HepG2 (cell line): ENCODE data around the gene HAUS5. TPM values are rescaled to one million over a fixed set of nuclear protein-coding genes. Genes with fewer than 3 reads are reported as not detected.

ENCODE experiments used
- ATAC-seq: fragments of 200-7000 bp; cut with Tn5 transposase; 3 replicates; pipeline ENCODE4 v1.9.1; 2020; ENCODE audit warnings: mild to moderate bottlenecking, moderate library complexity
- BruUV-seq: library from RNA; stranded (reverse); fragments of 400-500 nt; replicated peaks from 2 replicates; lab custom pipeline; 2021; lab: Mats Ljungman, UMichigan
- CTCF ChIA-PET: fragments of 300-600 bp; formaldehyde crosslinking; extraction: SDS; loops from one replicate; lab custom pipeline; 2021; ENCODE audit warnings: low total read pairs, inconsistent platforms, low intra/inter-chr PET ratio; lab: Yijun Ruan, JAX
- POLR2A ChIA-PET: fragments of 350-600 bp; sonication (Branson Sonifier 250); formaldehyde crosslinking; loops from one replicate; lab custom pipeline; 2020; ENCODE audit warnings: antibody characterized with exemption, inconsistent platforms; lab: Yijun Ruan, JAX
- DNase-seq: peaks from one replicate; pipeline ENCODE4 v3.0.0-alpha.2; 2015; ENCODE audit warnings: low spot score
- FAIRE-seq: peaks from 3 replicates; lab custom pipeline; 2011; peaks lifted over from hg19 to GRCh38; lab: Jason Lieb, UNC
- H2AFZ ChIP-seq: one replicate; pipeline ENCODE4 v1.6.1; 2011; ENCODE audit warnings: low read length, inconsistent platforms
- H3K27ac ChIP-seq: fragments of 300-600 bp; 3 replicates; pipeline ENCODE4 v1.8.0; 2011; ENCODE audit warnings: mixed run types, mild to moderate bottlenecking, mixed read lengths, low read length, inconsistent platforms; ENCODE audit not compliant: insufficient read depth; ENCODE audit errors: extremely low read length
- H3K27me3 ChIP-seq, 2 experiments: fragments of 200-600 bp in 1 of 2; 2 replicates in 1 of 2; 3 replicates in 1 of 2; pipeline versions ENCODE4 v1.6.0 to v1.8.0; 2011; ENCODE audit warnings: low read length in 2 of 2, mild to moderate bottlenecking in 2 of 2, moderate library complexity in 2 of 2, inconsistent platforms in 1 of 2; ENCODE audit not compliant: insufficient read depth in 2 of 2, control insufficient read depth in 1 of 2
- H3K36me3 ChIP-seq, 2 experiments: fragments of 200-600 bp in 1 of 2; replicated peaks in 1 of 2; 2 replicates in 1 of 2; 3 replicates in 1 of 2; pipeline versions ENCODE4 v1.5.1 to v1.8.0; 2011; ENCODE audit warnings: low read length in 2 of 2, inconsistent platforms in 1 of 2; ENCODE audit not compliant: insufficient read depth in 2 of 2, control insufficient read depth in 1 of 2
- H3K4me1 ChIP-seq: 2 replicates; pipeline ENCODE4 v1.5.1; 2012; ENCODE audit warnings: low read length, inconsistent platforms; ENCODE audit not compliant: insufficient read depth
- H3K4me2 ChIP-seq: 2 replicates; pipeline ENCODE4 v1.6.0; 2011; ENCODE audit warnings: low read depth, low read length, inconsistent platforms
- H3K4me3 ChIP-seq, 3 experiments: fragments of 200-600 bp in 1 of 3; sonication (generic), shearing (Covaris generic) in 1 of 3; replicated peaks in 1 of 3; 2 replicates each; pipeline ENCODE4 v1.5.1; 2011 to 2016; ENCODE audit warnings: low read length in 3 of 3, inconsistent platforms in 2 of 3, low read depth in 2 of 3, mild to moderate bottlenecking in 2 of 3, control low read depth in 1 of 3, mixed read lengths in 1 of 3; ENCODE audit not compliant: insufficient read depth in 1 of 3
- H3K79me2 ChIP-seq: one replicate; pipeline ENCODE4 v1.6.1; 2011; ENCODE audit warnings: low read length, inconsistent platforms; ENCODE audit not compliant: insufficient read depth
- H3K9ac ChIP-seq: 2 replicates; pipeline ENCODE4 v1.6.0; 2011; ENCODE audit warnings: mild to moderate bottlenecking, low read depth, low read length, inconsistent platforms; ENCODE audit not compliant: insufficient read depth
- H3K9me3 ChIP-seq: 2 replicates; pipeline ENCODE4 v1.5.1; 2012; ENCODE audit warnings: mild to moderate bottlenecking, low read length
- H4K20me1 ChIP-seq: 2 replicates; pipeline ENCODE4 v1.6.0; 2011; ENCODE audit warnings: inconsistent platforms, mild to moderate bottlenecking, low read length, moderate library complexity; ENCODE audit not compliant: insufficient read depth
- ATF7 ChIP-seq, 2 experiments: fragments of 450-650 bp in 1 of 2; sonication (generic) in 1 of 2; formaldehyde crosslinking in 1 of 2; IDR thresholded peaks; 2 replicates each; pipeline versions ENCODE4 v1.4.0 to v1.6.1; 2016 to 2020; ENCODE audit warnings: antibody characterized with exemption in 1 of 2, mild to moderate bottlenecking in 1 of 2, missing genetic modification reagents in 1 of 2
- CHD4 ChIP-seq: fragments of 200-600 bp; sonication (generic); IDR thresholded peaks from 2 replicates; pipeline ENCODE4 v1.7.0; 2017; ENCODE audit warnings: mild to moderate bottlenecking, low read length, borderline replicate concordance
- CREB1 ChIP-seq, 2 experiments: fragments of 450-650 bp in 1 of 2; IDR thresholded peaks; 2 replicates each; pipeline ENCODE4 v1.6.1; 2016 to 2017; ENCODE audit warnings: control low read depth in 1 of 2, mild to moderate bottlenecking in 1 of 2, missing compliant biosample characterization in 1 of 2, missing genetic modification characterization in 1 of 2
- EED ChIP-seq: sonication (generic); formaldehyde crosslinking; IDR thresholded peaks from 2 replicates; pipeline ENCODE4 v1.5.0; 2020; ENCODE audit warnings: mild to moderate bottlenecking, missing genetic modification reagents
- HMG20A ChIP-seq: IDR thresholded peaks from 2 replicates; pipeline ENCODE4 v1.6.1; 2016; ENCODE audit warnings: borderline replicate concordance
- HNRNPH1 ChIP-seq: fragments of 200-400 bp; formaldehyde crosslinking; optimal IDR thresholded peaks from 2 replicates; pipeline ENCODE3; 2017; ENCODE audit warnings: mild to moderate bottlenecking, low read depth, low read length
- IKZF4 ChIP-seq: sonication (generic); formaldehyde crosslinking; IDR thresholded peaks from 2 replicates; pipeline ENCODE4 v1.5.1; 2020; ENCODE audit warnings: borderline replicate concordance, mild to moderate bottlenecking, low read depth, missing genetic modification reagents; ENCODE audit errors: not compliant biosample characterization
- KDM2A ChIP-seq: sonication (generic); formaldehyde crosslinking; IDR thresholded peaks from 2 replicates; pipeline ENCODE4 v1.4.0; 2020; ENCODE audit warnings: low read depth, missing genetic modification reagents, borderline replicate concordance
- KDM3A ChIP-seq: IDR thresholded peaks from 2 replicates; pipeline ENCODE4 v1.6.1; 2018; ENCODE audit warnings: low read depth, missing compliant biosample characterization
- MYC ChIP-seq: sonication (generic); formaldehyde crosslinking; IDR thresholded peaks from 2 replicates; pipeline ENCODE4 v1.9.0; 2021; ENCODE audit warnings: missing genetic modification reagents, borderline replicate concordance
- PAF1 ChIP-seq: IDR thresholded peaks from 2 replicates; pipeline ENCODE4 v1.6.1; 2016; ENCODE audit warnings: missing genetic modification reagents, missing compliant biosample characterization
- ZBTB7A ChIP-seq: sonication (generic); formaldehyde crosslinking; IDR thresholded peaks from 2 replicates; pipeline ENCODE4 v1.8.0; 2022; ENCODE audit warnings: mild to moderate bottlenecking, missing genetic modification reagents
- ZFP62 ChIP-seq: sonication (generic); formaldehyde crosslinking; IDR thresholded peaks from 2 replicates; pipeline ENCODE4 v1.4.0; 2020; ENCODE audit warnings: missing genetic modification reagents
- ZKSCAN1 ChIP-seq: fragments of 150-350 bp; IDR thresholded peaks from 2 replicates; pipeline ENCODE4 v1.6.1; 2014; ENCODE audit warnings: low read length
- ZNF17 ChIP-seq: sonication (generic); formaldehyde crosslinking; IDR thresholded peaks from 2 replicates; pipeline ENCODE4 v1.5.0; 2020; ENCODE audit warnings: mild to moderate bottlenecking, missing genetic modification reagents
- WGBS: methylation state at CpG from one replicate; pipeline ENCODE4 v1.1.6; 2017; ENCODE audit warnings: low lambda C conversion rate; 5-methylcytosine and 5-hydroxymethylcytosine counted together
- in situ Hi-C: cut with HindIII; loops from 2 replicates; pipeline ENCODE4 v1.10.0; 2017; ENCODE audit warnings: low pct_unique_long_range_greater_than_20kb; ENCODE audit not compliant: extremely low pct_ligation_motif_present
- intact Hi-C: fragments of 100-400 bp; cut with micrococcal nuclease; formaldehyde crosslinking; loops from one replicate; pipeline ENCODE4 v1.10.0; 2022; ENCODE audit not compliant: unreplicated experiment
- polyA plus RNA-seq, 8 experiments: library from polyadenylated mRNA; depleted of rRNA in 3 of 8; stranded (reverse) in 7 of 8; unstranded in 1 of 8; fragments of >200 nt; fragmentation: Illumina TruSeq in 4 of 8; extraction: Trizol in 4 of 8; gene quantifications; 2 replicates each; pipeline versions ENCODE4 v1.2.1 to v1.2.3, GENCODE V29; 2011 to 2016; ENCODE audit warnings: low read depth in 4 of 8, missing spikeins in 1 of 8, mixed read lengths in 1 of 8; ENCODE audit not compliant: insufficient read depth in 1 of 8
- total RNA-seq, 5 experiments: library from RNA; depleted of rRNA; stranded (reverse); fragments of >200 nt; fragmentation: Illumina TruSeq; extraction: Trizol; gene quantifications; 2 replicates each; pipeline ENCODE4 v1.2.3, GENCODE V29; 2016; ENCODE audit warnings: low read depth in 1 of 5
- TF ChIP-seq, protein P1 (sequence below): sonication (generic); formaldehyde crosslinking; IDR thresholded peaks from 2 replicates; pipeline ENCODE4 v1.8.0; 2022; ENCODE audit warnings: missing genetic modification reagents, mild to moderate bottlenecking, borderline replicate concordance

HAUS5 gene
- total and polyA plus RNA-seq, 2 of the 13 experiments (the other 11 are each of a cell fraction or from before 2014, with no cell fraction given) = 10.3 to 17.7 TPM

DNA sequence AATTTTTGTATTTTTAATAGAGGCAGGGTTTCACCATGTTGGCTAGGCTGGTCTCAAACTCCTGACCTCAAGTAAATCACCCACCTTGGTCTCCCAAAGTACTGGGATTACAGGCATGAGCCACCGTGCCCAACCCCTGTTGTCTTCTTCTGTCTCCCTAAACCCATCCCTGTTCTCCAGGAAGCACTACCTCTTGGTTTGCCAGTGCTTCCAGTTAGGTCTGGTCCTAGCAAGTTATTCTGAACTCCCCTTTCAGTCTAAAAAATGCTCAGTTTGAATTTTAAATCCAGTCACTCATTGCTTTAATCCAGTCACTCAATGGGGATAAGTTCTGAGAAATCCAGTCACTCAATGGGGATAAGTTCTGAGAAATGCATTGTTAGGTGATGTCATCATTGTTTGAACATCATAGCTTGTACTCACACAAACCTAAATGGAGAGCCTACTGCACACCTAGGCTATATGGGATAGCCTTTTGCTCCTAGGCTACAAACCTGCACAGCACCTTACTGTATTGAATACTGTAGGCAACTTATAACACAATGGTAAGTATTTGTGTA lies 41.0 kb upstream of the HAUS5 start:
- FAIRE-seq (peak; percentile 8), ATAC-seq (no peak), DNase-seq (no peak)
- Histone ChIP-seq H3K27ac (no peak overlapping the region), H3K4me1 (peaks cover 40% of the 10 kb centered on the region), H4K20me1 (no peaks in the 10 kb centered on the region), H3K4me2 (no peak overlapping the region), H3K4me3 (no peak overlapping the region), H3K9me3 (peaks cover 16% of the 10 kb centered on the region), H3K36me3 (no peaks in the 10 kb centered on the region), H3K79me2 (no peaks in the 10 kb centered on the region), H2AFZ (no peak overlapping the region), H3K27me3 (no peaks in the 10 kb centered on the region), H3K9ac (no peak overlapping the region)
- 14% methylated on average over 1 of the region's 1 CpG for WGBS
- TF ChIP-seq, protein P1, sequence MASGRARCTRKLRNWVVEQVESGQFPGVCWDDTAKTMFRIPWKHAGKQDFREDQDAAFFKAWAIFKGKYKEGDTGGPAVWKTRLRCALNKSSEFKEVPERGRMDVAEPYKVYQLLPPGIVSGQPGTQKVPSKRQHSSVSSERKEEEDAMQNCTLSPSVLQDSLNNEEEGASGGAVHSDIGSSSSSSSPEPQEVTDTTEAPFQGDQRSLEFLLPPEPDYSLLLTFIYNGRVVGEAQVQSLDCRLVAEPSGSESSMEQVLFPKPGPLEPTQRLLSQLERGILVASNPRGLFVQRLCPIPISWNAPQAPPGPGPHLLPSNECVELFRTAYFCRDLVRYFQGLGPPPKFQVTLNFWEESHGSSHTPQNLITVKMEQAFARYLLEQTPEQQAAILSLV (CRISPR knock-in tag) = no peak
- TF ChIP-seq ATF7 (IDR thresholded peaks at IDR 0.05) (peak; percentile 85), ATF7 (CRISPR knock-in tag; IDR thresholded peaks at IDR 0.05) (no peak), KDM3A (no peak), IKZF4 (CRISPR knock-in tag) (no peak), KDM2A (CRISPR knock-in tag) (no peak), MYC (CRISPR knock-in tag) (no peak), CREB1 (IDR thresholded peaks at IDR 0.05) (peak; percentile 44), CREB1 (CRISPR knock-in tag; IDR thresholded peaks at IDR 0.05) (no peak), PAF1 (no peak), ZKSCAN1 (no peak), ZFP62 (CRISPR knock-in tag) (no peak), CHD4 (no peak), ZNF17 (CRISPR knock-in tag) (no peak), ZBTB7A (CRISPR knock-in tag) (no peak), HNRNPH1 (no peak), HMG20A (no peak), EED (CRISPR knock-in tag) (no peak)
- in situ Hi-C loops = no loop called here
- ChIA-PET CTCF (no interaction called here), POLR2A (interaction anchor here (0.6 kb wide), 1 partner anchor 100 kb away, joined by 3 read pairs; no protein-coding TSS in a partner anchor)
- no TSS peak for BruUV-seq
- intact Hi-C loops = no loop called here
